ENCODE results near the gene HSPA5. TPM values are rescaled to one million over a fixed set of nuclear protein-coding genes. Genes with fewer than 3 reads are reported as not detected.
"Not testable (repeated sequence)": the region's sequence is repeated elsewhere in the genome, so short reads cannot be mapped to it uniquely, and the experiment has no call there.

Gene HSPA5
- total RNA-seq, 6 donors from 2014 or later: 46.1 to 318 (median 183) TPM

GRCh38 chr9:125233678-125234077 lies 7.5 kb downstream of the HSPA5 start:
- WGBS, 2 donors: 71 to 76% methylated on average over 3 of the region's 3 CpGs
- H3K36me3 ChIP-seq: peaks cover 12 to 90% (median 53%) of the 10 kb centered on the region in 4 donors
- ATAC-seq (ENCODE audit: low FRiP score in 2 of 2): peak in 1 of 2 donors; percentile 67
- DNase-seq: no peak
- H3K9me3 ChIP-seq: no peaks in the 10 kb centered on the region
- H3K4me1 ChIP-seq: peaks cover 38 to 40% (median 39%) of the 10 kb centered on the region in 4 donors
- H3K27ac ChIP-seq: no peak overlapping the region
- no peak overlapping the region for H3K4me3 ChIP-seq
- TF ChIP-seq EP300 (IDR thresholded peaks at IDR 0.05): no peak
- TF ChIP-seq CTCF (IDR thresholded peaks at IDR 0.05): no peak
- TF ChIP-seq POLR2AphosphoS5 (IDR thresholded peaks at IDR 0.05): no peak
- no peak for TF ChIP-seq POLR2A (IDR thresholded peaks at IDR 0.05)
- no peaks in the 10 kb centered on the region for H3K27me3 ChIP-seq

GRCh38 chr9:125227761-125228160 lies 13.4 kb downstream of the HSPA5 start:
- ATAC-seq (ENCODE audit: low FRiP score in 2 of 2) (no peak), DNase-seq (no peak)
- no peak overlapping the region for H3K27ac ChIP-seq
- TF ChIP-seq POLR2AphosphoS5 (IDR thresholded peaks at IDR 0.05): no peak
- 91 to 96% methylated on average over 6 of the region's 6 CpGs for WGBS, 2 donors
- H3K9me3 ChIP-seq: no peaks in the 10 kb centered on the region
- H3K4me3 ChIP-seq: no peak overlapping the region
- H3K27me3 ChIP-seq: no peaks in the 10 kb centered on the region
- H3K36me3 ChIP-seq: peaks cover 0 to 61% (median 18%) of the 10 kb centered on the region in 4 donors
- no peaks in the 10 kb centered on the region for H3K4me1 ChIP-seq

- H3K4me1 ChIP-seq; H3K27ac ChIP-seq; H3K27me3 ChIP-seq; ATAC-seq (ENCODE audit: low FRiP score in 2 of 2); H3K4me3 ChIP-seq; H3K9me3 ChIP-seq; DNase-seq: not testable (repeated sequence)
- H3K36me3 ChIP-seq: peaks cover 0 to 64% (median 10%) of the 10 kb centered on the region in 4 donors
Observed at GRCh38 chr9:125224858-125225257, 16.3 kb downstream of the HSPA5 start.

- DNase-seq: no peak
- 98% methylated on average over 3 of the region's 3 CpGs for WGBS, 2 donors
- peaks cover 0 to 53% (median 5%) of the 10 kb centered on the region in 4 donors for H3K36me3 ChIP-seq
- H3K4me3 ChIP-seq: no peak overlapping the region
- no peak overlapping the region for H3K27ac ChIP-seq
- no peaks in the 10 kb centered on the region for H3K27me3 ChIP-seq
- no peak for ATAC-seq (ENCODE audit: low FRiP score in 2 of 2)
- H3K4me1 ChIP-seq: no peaks in the 10 kb centered on the region
- TF ChIP-seq CTCF (IDR thresholded peaks at IDR 0.05): no peak
- TF ChIP-seq POLR2AphosphoS5 (IDR thresholded peaks at IDR 0.05): no peak
- no peak for TF ChIP-seq EP300 (IDR thresholded peaks at IDR 0.05)
- TF ChIP-seq POLR2A (IDR thresholded peaks at IDR 0.05): no peak
- H3K9me3 ChIP-seq: no peaks in the 10 kb centered on the region
Observed at GRCh38 chr9:125218621-125219020, 22.5 kb downstream of the HSPA5 start.

- Histone ChIP-seq H3K27ac (no peak overlapping the region), H3K4me1 (no peaks in the 10 kb centered on the region), H3K36me3 (peaks cover 0 to 53% (median 16%) of the 10 kb centered on the region in 4 donors), H3K9me3 (no peaks in the 10 kb centered on the region), H3K4me3 (no peak overlapping the region), H3K27me3 (no peaks in the 10 kb centered on the region)
- DNase-seq: no peak
- ATAC-seq (ENCODE audit: low FRiP score in 2 of 2): no peak
- TF ChIP-seq POLR2A (IDR thresholded peaks at IDR 0.05): no peak
- WGBS, 2 donors: 84 to 92% methylated on average over 5 of the region's 5 CpGs
Observed at GRCh38 chr9:125214186-125214585, 27.0 kb downstream of the HSPA5 start.

- 90 to 95% methylated on average over 2 to 3 of the region's 3 CpGs for WGBS, 2 donors
- TF ChIP-seq POLR2AphosphoS5 (IDR thresholded peaks at IDR 0.05) (no peak), POLR2A (IDR thresholded peaks at IDR 0.05) (no peak), CTCF (IDR thresholded peaks at IDR 0.05) (no peak), EP300 (IDR thresholded peaks at IDR 0.05) (no peak)
- Histone ChIP-seq H3K4me3 (no peak overlapping the region), H3K4me1 (peaks cover 9 to 15% (median 11%) of the 10 kb centered on the region in 4 donors), H3K9me3 (no peaks in the 10 kb centered on the region), H3K27me3 (no peaks in the 10 kb centered on the region), H3K36me3 (peaks cover 4 to 63% (median 35%) of the 10 kb centered on the region in 4 donors), H3K27ac (no peak overlapping the region)
- ATAC-seq (ENCODE audit: low FRiP score in 2 of 2): no peak
- DNase-seq: no peak
Observed at GRCh38 chr9:125204477-125204876, 36.7 kb downstream of the HSPA5 start.
